ENCODE data around the gene SLC17A9.

The SLC17A9 gene

DNA sequence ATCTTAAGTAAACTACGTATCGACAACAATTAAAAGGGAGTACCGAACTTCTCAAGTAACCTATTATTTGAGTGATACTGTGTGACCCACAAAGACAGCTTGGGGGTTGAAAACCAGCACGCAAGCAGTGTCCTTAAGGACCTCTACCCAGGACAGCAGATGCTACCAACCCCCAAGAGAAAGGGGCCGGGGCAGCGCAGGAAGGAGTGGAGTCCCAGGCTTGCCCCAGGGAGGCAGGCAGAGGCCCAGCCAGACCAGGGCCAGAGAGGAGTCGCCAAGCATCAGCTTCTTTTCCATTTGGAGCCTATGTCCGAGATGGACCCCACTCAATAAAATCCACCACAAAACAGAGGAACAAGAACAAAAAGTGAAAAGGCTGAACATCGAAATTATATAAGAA lies 38.1 kb upstream of the SLC17A9 start:
- no peak for TF ChIP-seq CTCF (IDR thresholded peaks at IDR 0.05; ENCODE audit: insufficient read depth, low read depth, low read length, missing control alignments)
- DNase-seq (ENCODE audit: low read depth) = no peak

DNA sequence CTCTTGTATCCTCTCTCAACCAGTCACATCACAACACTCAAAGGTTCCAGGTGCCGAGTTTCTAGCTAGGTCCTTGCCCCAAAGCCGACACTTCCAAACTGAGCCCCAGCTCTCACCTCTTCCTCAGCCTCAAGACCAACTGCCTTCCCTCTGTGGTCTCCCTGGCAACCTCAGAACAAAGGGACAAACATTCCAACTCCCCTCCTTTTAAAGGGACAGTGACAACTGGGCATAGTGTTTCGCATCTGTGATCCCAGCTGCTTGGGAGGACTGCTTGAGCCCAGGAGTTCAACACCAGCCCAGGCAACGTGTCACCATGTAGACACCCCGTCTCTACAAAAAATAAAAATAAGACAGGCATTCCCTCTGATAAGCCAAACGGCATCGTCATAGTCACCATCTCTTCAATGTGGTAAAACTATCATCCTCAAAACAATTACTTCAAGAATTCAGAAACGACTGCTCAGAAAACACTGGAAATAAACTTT lies 37.5 kb upstream of the SLC17A9 start:
- no peak overlapping the region for H3K4me3 ChIP-seq (ENCODE audit: low read length)
- peak; percentile 32 for DNase-seq (ENCODE audit: low read depth)
- no peak for TF ChIP-seq CTCF (IDR thresholded peaks at IDR 0.05; ENCODE audit: insufficient read depth, low read depth, low read length, missing control alignments)

More for the DNA sequence above, 38.1 kb upstream of the SLC17A9 start:
- no peak overlapping the region for H3K4me3 ChIP-seq (ENCODE audit: low read length)

- no peak overlapping the region for H3K4me3 ChIP-seq (ENCODE audit: low read length)
- TF ChIP-seq CTCF (IDR thresholded peaks at IDR 0.05; ENCODE audit: insufficient read depth, low read depth, low read length, missing control alignments) = no peak
- DNase-seq (ENCODE audit: low read depth) = no peak
Measured at GRCh38 chr20:62916703-62917476, 35.6 kb upstream of the SLC17A9 start.

GRCh38 chr20:62917720-62918119 lies 34.8 kb upstream of the SLC17A9 start:
- H3K4me3 ChIP-seq (ENCODE audit: low read length) = no peak overlapping the region
- no peak for DNase-seq (ENCODE audit: low read depth)
- TF ChIP-seq CTCF (IDR thresholded peaks at IDR 0.05; ENCODE audit: insufficient read depth, low read depth, low read length, missing control alignments) = no peak

GRCh38 chr20:62918147-62918546 lies 34.4 kb upstream of the SLC17A9 start:
- no peak overlapping the region for H3K4me3 ChIP-seq (ENCODE audit: low read length)
- TF ChIP-seq CTCF (IDR thresholded peaks at IDR 0.05; ENCODE audit: insufficient read depth, low read depth, low read length, missing control alignments) = no peak
- no peak for DNase-seq (ENCODE audit: low read depth)

GRCh38 chr20:62918831-62919230 lies 33.7 kb upstream of the SLC17A9 start:
- no peak for TF ChIP-seq CTCF (IDR thresholded peaks at IDR 0.05; ENCODE audit: insufficient read depth, low read depth, low read length, missing control alignments)
- no peak for DNase-seq (ENCODE audit: low read depth)
- no peak overlapping the region for H3K4me3 ChIP-seq (ENCODE audit: low read length)
